ENCODE data around the gene ERCC6. TPM values are rescaled to one million over a fixed set of nuclear protein-coding genes. Genes with fewer than 3 reads are reported as not detected.
A peak's percentile ranks its signal among the peaks of the same experiment; 100 is the strongest.

ERCC6 gene
- total and polyA plus RNA-seq, 2 experiments from 2014 or later = 5.4 to 9.7 TPM

- Histone ChIP-seq H3K4me3 (no peak overlapping the region), H3K9me3 (ENCODE audit: low read depth) (no peaks in the 10 kb centered on the region), H3K27ac (no peak overlapping the region), H3K27me3 (no peaks in the 10 kb centered on the region), H3K4me1 (ENCODE audit: low read depth) (no peaks in the 10 kb centered on the region), H3K36me3 (peaks cover 5% of the 10 kb centered on the region)
- TF ChIP-seq CTCF (IDR thresholded peaks at IDR 0.05; ENCODE audit: low read depth, low read length) = no peak
- DNase-seq (ENCODE audit: low read depth in 1 of 2, low spot score in 1 of 2) = no peak
These were observed 52.9 kb downstream of the ERCC6 start for GRCh38 chr10:49486009-49486408.

GRCh38 chr10:49484486-49485235 is 54.3 kb downstream of the ERCC6 start:
- DNase-seq (ENCODE audit: low read depth in 1 of 2, low spot score in 1 of 2) = peak in 1 of 2 donors; percentile 39
- TF ChIP-seq CTCF (IDR thresholded peaks at IDR 0.05; ENCODE audit: low read depth, low read length) = no peak
- no peak overlapping the region for H3K27ac ChIP-seq
- no peak overlapping the region for H3K4me3 ChIP-seq
- peaks cover 5% of the 10 kb centered on the region for H3K36me3 ChIP-seq
- no peaks in the 10 kb centered on the region for H3K9me3 ChIP-seq (ENCODE audit: low read depth)
- no peaks in the 10 kb centered on the region for H3K27me3 ChIP-seq
- H3K4me1 ChIP-seq (ENCODE audit: low read depth) = no peaks in the 10 kb centered on the region

GRCh38 chr10:49478819-49479218 is 60.1 kb downstream of the ERCC6 start:
- TF ChIP-seq CTCF (IDR thresholded peaks at IDR 0.05; ENCODE audit: low read depth, low read length) = no peak
- Histone ChIP-seq H3K27ac (no peak overlapping the region), H3K36me3 (peaks cover 19% of the 10 kb centered on the region), H3K27me3 (no peaks in the 10 kb centered on the region), H3K4me3 (no peak overlapping the region), H3K9me3 (ENCODE audit: low read depth) (no peaks in the 10 kb centered on the region), H3K4me1 (ENCODE audit: low read depth) (no peaks in the 10 kb centered on the region)
- DNase-seq (ENCODE audit: low read depth in 1 of 2, low spot score in 1 of 2) = no peak

GRCh38 chr10:49474901-49475300 is 64.0 kb downstream of the ERCC6 start:
- Histone ChIP-seq H3K36me3 (peaks cover 40% of the 10 kb centered on the region), H3K27me3 (no peaks in the 10 kb centered on the region), H3K4me3 (no peak overlapping the region), H3K9me3 (ENCODE audit: low read depth) (no peaks in the 10 kb centered on the region), H3K4me1 (ENCODE audit: low read depth) (no peaks in the 10 kb centered on the region), H3K27ac (no peak overlapping the region)
- TF ChIP-seq CTCF (IDR thresholded peaks at IDR 0.05; ENCODE audit: low read depth, low read length) = no peak
- no peak for DNase-seq (ENCODE audit: low read depth in 1 of 2, low spot score in 1 of 2)

GRCh38 chr10:49471532-49471931 is 67.4 kb downstream of the ERCC6 start:
- H3K4me1 ChIP-seq (ENCODE audit: low read depth) = no peaks in the 10 kb centered on the region
- H3K4me3 ChIP-seq = no peak overlapping the region
- peaks cover 37% of the 10 kb centered on the region for H3K36me3 ChIP-seq
- no peak for TF ChIP-seq CTCF (IDR thresholded peaks at IDR 0.05; ENCODE audit: low read depth, low read length)
- no peak overlapping the region for H3K27ac ChIP-seq
- H3K27me3 ChIP-seq = no peaks in the 10 kb centered on the region
- no peaks in the 10 kb centered on the region for H3K9me3 ChIP-seq (ENCODE audit: low read depth)
- no peak for DNase-seq (ENCODE audit: low read depth in 1 of 2, low spot score in 1 of 2)
